DND-41 (cell line): Measurements from ENCODE around the gene MYL3.

Experiments
- ATAC-seq: fragments of 200-7000 bp; cut with Tn5 transposase; 3 replicates; pipeline ENCODE4 v1.9.1; 2021; ENCODE audit warnings: low read depth; ENCODE audit not compliant: insufficient read depth
- DNase-seq: peaks from one replicate; pipeline ENCODE4 v3.0.0-alpha.2; 2020
- H2AFZ ChIP-seq: 2 replicates; pipeline ENCODE4 v1.6.0; 2012; ENCODE audit warnings: low read depth, low read length
- H3K27ac ChIP-seq: 2 replicates; pipeline ENCODE4 v1.5.1; 2012; ENCODE audit warnings: low read length, inconsistent platforms
- H3K27me3 ChIP-seq: fragments of 200-600 bp; sonication (generic); 2 replicates; pipeline ENCODE4 v1.6.0; 2012; ENCODE audit warnings: low read length, mild to moderate bottlenecking, inconsistent platforms; ENCODE audit not compliant: insufficient read depth, poor library complexity
- H3K36me3 ChIP-seq: 2 replicates; pipeline ENCODE4 v1.5.1; 2012; ENCODE audit warnings: low read length, inconsistent platforms; ENCODE audit not compliant: insufficient read depth
- H3K4me1 ChIP-seq: 2 replicates; pipeline ENCODE4 v1.5.1; 2012; ENCODE audit warnings: mild to moderate bottlenecking, low read length; ENCODE audit not compliant: insufficient read depth
- H3K4me2 ChIP-seq: 2 replicates; pipeline ENCODE4 v1.6.0; 2012; ENCODE audit warnings: mild to moderate bottlenecking, moderate library complexity, low read length, inconsistent platforms; ENCODE audit not compliant: insufficient read depth
- H3K4me3 ChIP-seq, 2 experiments: fragments of 200-600 bp in 1 of 2; shearing (Covaris generic) in 1 of 2; 2 replicates each; pipeline ENCODE4 v1.5.1; 2012 to 2016; ENCODE audit warnings: inconsistent platforms in 2 of 2, low read length in 2 of 2, mild to moderate bottlenecking in 2 of 2, low read depth in 1 of 2, moderate library complexity in 1 of 2
- H3K79me2 ChIP-seq: 2 replicates; pipeline ENCODE4 v1.6.0; 2012; ENCODE audit warnings: low read length, inconsistent platforms; ENCODE audit not compliant: insufficient read depth
- H3K9ac ChIP-seq: 2 replicates; pipeline ENCODE4 v1.6.0; 2012; ENCODE audit warnings: low read depth, mild to moderate bottlenecking, inconsistent platforms, low read length, moderate library complexity
- H3K9me3 ChIP-seq: 2 replicates; pipeline ENCODE4 v1.5.1; 2012; ENCODE audit warnings: low read length, moderate library complexity, mild to moderate bottlenecking, inconsistent platforms; ENCODE audit not compliant: insufficient read depth, severe bottlenecking
- H4K20me1 ChIP-seq: 2 replicates; pipeline ENCODE4 v1.6.0; 2012; ENCODE audit warnings: low read length; ENCODE audit not compliant: insufficient read depth
- EZH2 ChIP-seq: IDR thresholded peaks from 3 replicates; pipeline ENCODE4 v1.6.1; 2012; ENCODE audit warnings: borderline replicate concordance, low read depth, mild to moderate bottlenecking, moderate library complexity, low read length, inconsistent platforms; ENCODE audit not compliant: severe bottlenecking
- TF ChIP-seq, protein P1 (sequence below): IDR thresholded peaks from 2 replicates; pipeline ENCODE4 v1.5.1; 2012; ENCODE audit warnings: borderline replicate concordance, low read length, moderate library complexity, mild to moderate bottlenecking; ENCODE audit not compliant: poor library complexity, severe bottlenecking; ENCODE audit errors: extremely low read depth

The MYL3 gene

DNA sequence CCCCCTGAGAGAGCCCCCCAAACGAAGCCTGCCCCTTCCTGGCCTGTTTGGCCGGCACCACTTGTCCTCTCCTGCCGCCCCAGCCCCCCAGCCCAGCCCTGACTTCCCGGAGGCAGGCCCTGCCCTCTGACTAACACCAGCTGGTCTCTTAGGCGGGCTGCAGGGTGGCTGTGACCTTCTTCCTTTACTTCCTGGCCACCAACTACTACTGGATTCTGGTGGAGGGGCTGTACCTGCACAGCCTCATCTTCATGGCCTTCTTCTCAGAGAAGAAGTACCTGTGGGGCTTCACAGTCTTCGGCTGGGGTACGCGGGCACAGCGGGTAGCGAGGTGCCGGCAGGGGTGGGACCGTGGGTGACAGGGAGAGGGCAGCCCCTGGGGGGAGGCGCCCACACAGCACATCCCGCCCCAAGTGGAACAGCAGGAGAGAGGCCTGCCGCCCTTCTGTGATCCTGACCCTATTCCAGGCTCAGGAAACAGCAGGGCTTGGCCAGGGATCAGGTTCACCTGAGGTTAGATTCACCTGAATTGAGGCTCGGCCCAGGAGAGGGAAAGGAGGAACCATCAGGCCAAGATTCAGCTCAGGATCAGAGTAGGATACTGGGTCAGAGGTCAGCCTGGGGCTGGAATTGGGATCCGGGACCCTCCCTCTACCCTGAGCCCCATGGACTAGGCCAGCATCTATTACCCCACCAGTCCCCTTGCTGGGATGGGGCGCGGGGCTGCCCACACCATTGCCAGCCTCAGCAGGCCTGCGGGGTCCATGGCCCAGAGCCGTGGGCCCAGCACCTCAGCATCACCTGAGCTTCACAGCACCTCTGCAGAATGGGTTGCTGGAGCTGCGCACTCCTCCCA, 36.1 kb upstream of the MYL3 start:
- H4K20me1 ChIP-seq, result no peaks in the 10 kb centered on the region; the same call in none of the 2 replicates
- no peak for ATAC-seq
- no peak overlapping the region for H3K27ac ChIP-seq
- no peak overlapping the region for H3K9ac ChIP-seq
- no peaks in the 10 kb centered on the region for H3K4me1 ChIP-seq
- no peak overlapping the region for H2AFZ ChIP-seq
- H3K36me3 ChIP-seq, result no peaks in the 10 kb centered on the region
- H3K79me2 ChIP-seq, result no peaks in the 10 kb centered on the region
- H3K4me2 ChIP-seq, result no peak overlapping the region
- no peak overlapping the region for H3K4me3 ChIP-seq
- DNase-seq, result no peak
- H3K9me3 ChIP-seq, result no peaks in the 10 kb centered on the region
- no peak for TF ChIP-seq EZH2
- no peaks in the 10 kb centered on the region for H3K27me3 ChIP-seq

DNA sequence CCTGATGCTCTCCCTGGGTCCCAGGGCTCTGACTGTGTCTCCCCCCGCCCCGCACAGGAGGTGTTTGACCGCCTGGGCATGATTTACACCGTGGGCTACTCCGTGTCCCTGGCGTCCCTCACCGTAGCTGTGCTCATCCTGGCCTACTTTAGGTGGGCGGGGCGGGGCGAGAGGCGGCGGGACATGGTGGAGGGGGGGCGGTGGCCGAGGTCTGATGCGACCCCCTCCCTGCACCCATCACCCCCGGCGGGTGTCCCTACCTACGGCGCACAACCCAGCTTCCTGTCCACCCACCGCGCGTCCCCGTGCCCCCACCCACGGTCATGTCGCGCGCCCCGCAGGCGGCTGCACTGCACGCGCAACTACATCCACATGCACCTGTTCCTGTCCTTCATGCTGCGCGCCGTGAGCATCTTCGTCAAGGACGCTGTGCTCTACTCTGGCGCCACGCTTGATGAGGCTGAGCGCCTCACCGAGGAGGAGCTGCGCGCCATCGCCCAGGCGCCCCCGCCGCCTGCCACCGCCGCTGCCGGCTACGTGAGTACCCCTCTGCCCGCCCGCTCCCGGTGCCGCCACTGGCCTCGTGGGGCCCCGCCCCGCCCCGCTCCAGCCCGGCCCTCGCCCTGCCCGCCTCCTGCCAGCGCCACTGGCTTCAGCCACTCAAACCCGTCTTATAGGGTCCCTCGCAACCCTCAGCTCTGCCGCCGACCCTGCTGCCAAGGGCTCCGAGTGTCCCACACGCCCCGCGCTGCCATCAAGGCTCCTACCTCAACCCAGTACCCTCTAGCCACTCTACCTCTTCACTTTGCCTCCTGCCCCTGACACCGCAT, 35.3 kb upstream of the MYL3 start:
- H4K20me1 ChIP-seq, result no peaks in the 10 kb centered on the region; the same call in 1 of the 2 replicates
- no peak overlapping the region for H3K4me3 ChIP-seq
- H3K9ac ChIP-seq, result no peak overlapping the region
- no peaks in the 10 kb centered on the region for H3K36me3 ChIP-seq
- no peak overlapping the region for H2AFZ ChIP-seq
- H3K79me2 ChIP-seq, result no peaks in the 10 kb centered on the region
- H3K27me3 ChIP-seq, result no peaks in the 10 kb centered on the region
- no peak overlapping the region for H3K4me2 ChIP-seq
- H3K4me1 ChIP-seq, result no peaks in the 10 kb centered on the region
- no peak for ATAC-seq
- no peak for TF ChIP-seq EZH2
- TF ChIP-seq, protein P1, sequence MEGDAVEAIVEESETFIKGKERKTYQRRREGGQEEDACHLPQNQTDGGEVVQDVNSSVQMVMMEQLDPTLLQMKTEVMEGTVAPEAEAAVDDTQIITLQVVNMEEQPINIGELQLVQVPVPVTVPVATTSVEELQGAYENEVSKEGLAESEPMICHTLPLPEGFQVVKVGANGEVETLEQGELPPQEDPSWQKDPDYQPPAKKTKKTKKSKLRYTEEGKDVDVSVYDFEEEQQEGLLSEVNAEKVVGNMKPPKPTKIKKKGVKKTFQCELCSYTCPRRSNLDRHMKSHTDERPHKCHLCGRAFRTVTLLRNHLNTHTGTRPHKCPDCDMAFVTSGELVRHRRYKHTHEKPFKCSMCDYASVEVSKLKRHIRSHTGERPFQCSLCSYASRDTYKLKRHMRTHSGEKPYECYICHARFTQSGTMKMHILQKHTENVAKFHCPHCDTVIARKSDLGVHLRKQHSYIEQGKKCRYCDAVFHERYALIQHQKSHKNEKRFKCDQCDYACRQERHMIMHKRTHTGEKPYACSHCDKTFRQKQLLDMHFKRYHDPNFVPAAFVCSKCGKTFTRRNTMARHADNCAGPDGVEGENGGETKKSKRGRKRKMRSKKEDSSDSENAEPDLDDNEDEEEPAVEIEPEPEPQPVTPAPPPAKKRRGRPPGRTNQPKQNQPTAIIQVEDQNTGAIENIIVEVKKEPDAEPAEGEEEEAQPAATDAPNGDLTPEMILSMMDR, result no peak
- H3K9me3 ChIP-seq, result no peaks in the 10 kb centered on the region
- no peak overlapping the region for H3K27ac ChIP-seq
- DNase-seq, result no peak

DNA sequence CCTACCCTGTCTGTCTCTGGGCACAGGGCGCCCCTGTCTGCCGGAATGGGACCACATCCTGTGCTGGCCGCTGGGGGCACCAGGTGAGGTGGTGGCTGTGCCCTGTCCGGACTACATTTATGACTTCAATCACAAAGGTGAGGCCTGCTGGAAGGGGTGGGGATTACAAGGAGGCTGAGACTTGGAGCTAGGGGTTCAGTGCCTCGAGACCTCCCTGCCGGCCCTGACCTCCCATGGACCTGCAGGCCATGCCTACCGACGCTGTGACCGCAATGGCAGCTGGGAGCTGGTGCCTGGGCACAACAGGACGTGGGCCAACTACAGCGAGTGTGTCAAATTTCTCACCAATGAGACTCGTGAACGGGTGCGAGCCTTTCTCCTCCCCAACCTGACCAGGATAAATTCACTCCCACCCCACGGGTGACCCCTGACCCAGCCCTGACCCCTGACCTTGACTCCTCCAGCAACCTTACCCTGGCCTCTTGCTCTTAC, 34.6 kb upstream of the MYL3 start:
- H3K4me3 ChIP-seq, result no peak overlapping the region
- no peak overlapping the region for H3K9ac ChIP-seq
- no peaks in the 10 kb centered on the region for H3K79me2 ChIP-seq
- ATAC-seq, result no peak
- H4K20me1 ChIP-seq, result no peaks in the 10 kb centered on the region; the same call in 1 of the 2 replicates
- TF ChIP-seq, protein P1, result no peak
- no peak for TF ChIP-seq EZH2
- H3K36me3 ChIP-seq, result no peaks in the 10 kb centered on the region
- DNase-seq, result no peak
- peaks cover under 1% of the 10 kb centered on the region; the same call in 1 of the 2 replicates for H3K4me1 ChIP-seq
- no peak overlapping the region for H3K4me2 ChIP-seq
- no peaks in the 10 kb centered on the region for H3K9me3 ChIP-seq
- H3K27ac ChIP-seq, result no peak overlapping the region
- H3K27me3 ChIP-seq, result peaks cover 6% of the 10 kb centered on the region
- no peak overlapping the region for H2AFZ ChIP-seq

DNA sequence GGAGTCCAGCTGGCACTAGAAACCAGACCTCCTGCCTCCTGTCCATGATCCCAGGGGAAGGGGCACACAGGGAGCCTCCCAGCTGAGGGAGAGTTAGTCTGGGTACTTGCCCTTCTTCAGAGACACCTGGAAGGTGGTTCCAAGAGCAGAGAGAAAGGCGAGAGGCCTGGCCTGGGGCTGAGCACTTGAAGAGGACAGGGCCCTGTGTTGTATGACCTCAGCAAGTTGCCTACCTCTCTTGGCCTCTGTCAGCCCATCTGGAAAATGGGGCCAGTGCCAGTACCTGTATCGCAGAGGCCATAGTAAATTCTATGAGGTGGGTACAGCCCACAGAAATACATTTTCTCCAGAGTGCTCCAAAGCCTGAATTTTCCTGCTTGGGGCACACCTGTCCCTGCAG, 33.8 kb upstream of the MYL3 start:
- Histone ChIP-seq H3K4me1 (peaks cover 9% of the 10 kb centered on the region), H3K27me3 (peaks cover 14% of the 10 kb centered on the region), H3K79me2 (no peaks in the 10 kb centered on the region), H3K27ac (no peak overlapping the region), H3K4me2 (no peak overlapping the region), H3K4me3 (no peak overlapping the region), H4K20me1 (no peaks in the 10 kb centered on the region; the same call in 1 of the 2 replicates), H3K9me3 (no peaks in the 10 kb centered on the region), H2AFZ (no peak overlapping the region), H3K9ac (no peak overlapping the region), H3K36me3 (no peaks in the 10 kb centered on the region)
- ATAC-seq (no peak), DNase-seq (no peak)
- no peak for TF ChIP-seq EZH2
- TF ChIP-seq, protein P1, result no peak
